ENCODE measurements around the gene LAMP5. TPM values are rescaled to one million over a fixed set of nuclear protein-coding genes. Genes with fewer than 3 reads are reported as not detected.

The LAMP5 gene
- total and polyA plus RNA-seq, 9 of the 15 experiments (the other 6 are each of a cell fraction or from before 2014, with no cell fraction given), result not detected

DNA sequence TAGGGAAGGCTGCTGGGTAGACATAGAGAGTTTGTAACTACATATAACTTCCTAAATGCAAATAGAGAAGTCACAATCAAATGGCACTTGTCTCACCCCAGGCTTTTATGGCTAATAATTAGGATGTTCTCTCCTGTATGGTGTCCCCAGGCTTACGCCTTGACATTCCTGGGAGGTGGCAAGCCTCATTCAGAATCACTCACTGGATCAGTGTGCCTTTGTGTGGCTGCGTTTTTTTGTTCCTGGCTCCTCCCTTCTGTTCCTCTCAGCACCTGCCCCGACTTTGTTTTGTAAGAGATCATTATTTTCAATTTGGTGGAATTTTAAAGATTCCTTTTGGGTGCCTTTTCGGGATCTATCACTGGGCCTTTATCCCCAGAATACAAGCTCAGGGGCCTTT lies 5.7 kb downstream of the LAMP5 start:
- Histone ChIP-seq H3K9me3 (replicated peaks; ENCODE audit: control insufficient read depth, insufficient read depth, low read depth, low read length) (no peaks in the 10 kb centered on the region), H2AFZ (ENCODE audit: low read depth, low read length) (no peak overlapping the region), H3K9me1 (ENCODE audit: control insufficient read depth, insufficient read depth, low read length) (no peaks in the 10 kb centered on the region), H3K4me1 (replicated peaks in 1 of 2; ENCODE audit: control insufficient read depth in 2 of 2, insufficient read depth in 2 of 2, low read length in 2 of 2) (no peaks in the 10 kb centered on the region), H3K9ac (ENCODE audit: insufficient read depth in 1 of 2, low read depth in 2 of 2, low read length in 2 of 2) (no peak overlapping the region), H3K27ac (ENCODE audit: extremely low read depth, low read depth, low read length) (no peak overlapping the region), H3K79me2 (ENCODE audit: control insufficient read depth, insufficient read depth, low read length) (no peaks in the 10 kb centered on the region), H3K4me2 (ENCODE audit: insufficient read depth, low read length) (no peak overlapping the region), H4K20me1 (replicated peaks; ENCODE audit: control insufficient read depth, insufficient read depth, low read length) (no peaks in the 10 kb centered on the region), H3K36me3 (ENCODE audit: control insufficient read depth, insufficient read depth, low read length) (no peaks in the 10 kb centered on the region), H3K27me3 (ENCODE audit: control insufficient read depth in 2 of 2, insufficient read depth in 2 of 2, low read length in 2 of 2) (no peaks in the 10 kb centered on the region; a peak in 1 of 5 replicates), H3K4me3 (no peak overlapping the region)
- ChIA-PET POLR2A (no interaction called here), CTCF (ENCODE audit: low intra/inter-chr PET ratio) (no interaction called here)
- BruUV-seq (replicated peaks), result no TSS peak
- FAIRE-seq, result no peak
- no peak for DNase-seq (ENCODE audit: extremely low read depth in 1 of 4, low spot score in 3 of 4)
- ATAC-seq, result no peak
- 0% methylated on average over 4 of the region's 4 CpGs for WGBS (ENCODE audit: insufficient coverage, low coverage, missing lambda C conversion rate)
- intact Hi-C loops (cut with micrococcal nuclease), result no loop called here
- in situ Hi-C loops (cut with MboI), result no loop called here
- no peak for TF ChIP-seq TGIF2 (CRISPR knock-in tag; IDR thresholded peaks at IDR 0.05)
- TF ChIP-seq, protein P1, sequence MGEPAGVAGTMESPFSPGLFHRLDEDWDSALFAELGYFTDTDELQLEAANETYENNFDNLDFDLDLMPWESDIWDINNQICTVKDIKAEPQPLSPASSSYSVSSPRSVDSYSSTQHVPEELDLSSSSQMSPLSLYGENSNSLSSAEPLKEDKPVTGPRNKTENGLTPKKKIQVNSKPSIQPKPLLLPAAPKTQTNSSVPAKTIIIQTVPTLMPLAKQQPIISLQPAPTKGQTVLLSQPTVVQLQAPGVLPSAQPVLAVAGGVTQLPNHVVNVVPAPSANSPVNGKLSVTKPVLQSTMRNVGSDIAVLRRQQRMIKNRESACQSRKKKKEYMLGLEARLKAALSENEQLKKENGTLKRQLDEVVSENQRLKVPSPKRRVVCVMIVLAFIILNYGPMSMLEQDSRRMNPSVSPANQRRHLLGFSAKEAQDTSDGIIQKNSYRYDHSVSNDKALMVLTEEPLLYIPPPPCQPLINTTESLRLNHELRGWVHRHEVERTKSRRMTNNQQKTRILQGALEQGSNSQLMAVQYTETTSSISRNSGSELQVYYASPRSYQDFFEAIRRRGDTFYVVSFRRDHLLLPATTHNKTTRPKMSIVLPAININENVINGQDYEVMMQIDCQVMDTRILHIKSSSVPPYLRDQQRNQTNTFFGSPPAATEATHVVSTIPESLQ (CRISPR knock-in tag; IDR thresholded peaks at IDR 0.05), result no peak
- TF ChIP-seq, protein P2, sequence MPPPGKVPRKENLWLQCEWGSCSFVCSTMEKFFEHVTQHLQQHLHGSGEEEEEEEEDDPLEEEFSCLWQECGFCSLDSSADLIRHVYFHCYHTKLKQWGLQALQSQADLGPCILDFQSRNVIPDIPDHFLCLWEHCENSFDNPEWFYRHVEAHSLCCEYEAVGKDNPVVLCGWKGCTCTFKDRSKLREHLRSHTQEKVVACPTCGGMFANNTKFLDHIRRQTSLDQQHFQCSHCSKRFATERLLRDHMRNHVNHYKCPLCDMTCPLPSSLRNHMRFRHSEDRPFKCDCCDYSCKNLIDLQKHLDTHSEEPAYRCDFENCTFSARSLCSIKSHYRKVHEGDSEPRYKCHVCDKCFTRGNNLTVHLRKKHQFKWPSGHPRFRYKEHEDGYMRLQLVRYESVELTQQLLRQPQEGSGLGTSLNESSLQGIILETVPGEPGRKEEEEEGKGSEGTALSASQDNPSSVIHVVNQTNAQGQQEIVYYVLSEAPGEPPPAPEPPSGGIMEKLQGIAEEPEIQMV (tag; conservative IDR thresholded peaks at IDR 0.05; ENCODE audit: low read depth), result no peak
- TF ChIP-seq ETV1 (tag; conservative IDR thresholded peaks at IDR 0.05; ENCODE audit: low read depth), result no peak
- no peak for TF ChIP-seq SAP30 (IDR thresholded peaks at IDR 0.05; ENCODE audit: borderline replicate concordance, insufficient read depth, low read depth, low read length, poor library complexity, severe bottlenecking)
- no peak for TF ChIP-seq ZNF347 (CRISPR knock-in tag; IDR thresholded peaks at IDR 0.05; ENCODE audit: low read depth)
- TF ChIP-seq, protein P3, sequence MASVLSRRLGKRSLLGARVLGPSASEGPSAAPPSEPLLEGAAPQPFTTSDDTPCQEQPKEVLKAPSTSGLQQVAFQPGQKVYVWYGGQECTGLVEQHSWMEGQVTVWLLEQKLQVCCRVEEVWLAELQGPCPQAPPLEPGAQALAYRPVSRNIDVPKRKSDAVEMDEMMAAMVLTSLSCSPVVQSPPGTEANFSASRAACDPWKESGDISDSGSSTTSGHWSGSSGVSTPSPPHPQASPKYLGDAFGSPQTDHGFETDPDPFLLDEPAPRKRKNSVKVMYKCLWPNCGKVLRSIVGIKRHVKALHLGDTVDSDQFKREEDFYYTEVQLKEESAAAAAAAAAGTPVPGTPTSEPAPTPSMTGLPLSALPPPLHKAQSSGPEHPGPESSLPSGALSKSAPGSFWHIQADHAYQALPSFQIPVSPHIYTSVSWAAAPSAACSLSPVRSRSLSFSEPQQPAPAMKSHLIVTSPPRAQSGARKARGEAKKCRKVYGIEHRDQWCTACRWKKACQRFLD (CRISPR knock-in tag; IDR thresholded peaks at IDR 0.05), result no peak
- TF ChIP-seq PHB (CRISPR knock-in tag; IDR thresholded peaks at IDR 0.05), result no peak
- TF ChIP-seq, protein P4, sequence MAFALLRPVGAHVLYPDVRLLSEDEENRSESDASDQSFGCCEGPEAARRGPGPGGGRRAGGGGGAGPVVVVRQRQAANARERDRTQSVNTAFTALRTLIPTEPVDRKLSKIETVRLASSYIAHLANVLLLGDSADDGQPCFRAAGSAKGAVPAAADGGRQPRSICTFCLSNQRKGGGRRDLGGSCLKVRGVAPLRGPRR (CRISPR knock-in tag; IDR thresholded peaks at IDR 0.05), result no peak
- no peak for TF ChIP-seq HNRNPUL1 (IDR thresholded peaks at IDR 0.05; ENCODE audit: low read length)
- TF ChIP-seq HNRNPL (IDR thresholded peaks at IDR 0.05; ENCODE audit: low read depth, low read length), result no peak
- no peak for TF ChIP-seq L3MBTL2 (IDR thresholded peaks at IDR 0.05)
- TF ChIP-seq ZFP36 (IDR thresholded peaks at IDR 0.05; ENCODE audit: low read depth, low read length, partially characterized antibody), result no peak
- TF ChIP-seq, protein P5, sequence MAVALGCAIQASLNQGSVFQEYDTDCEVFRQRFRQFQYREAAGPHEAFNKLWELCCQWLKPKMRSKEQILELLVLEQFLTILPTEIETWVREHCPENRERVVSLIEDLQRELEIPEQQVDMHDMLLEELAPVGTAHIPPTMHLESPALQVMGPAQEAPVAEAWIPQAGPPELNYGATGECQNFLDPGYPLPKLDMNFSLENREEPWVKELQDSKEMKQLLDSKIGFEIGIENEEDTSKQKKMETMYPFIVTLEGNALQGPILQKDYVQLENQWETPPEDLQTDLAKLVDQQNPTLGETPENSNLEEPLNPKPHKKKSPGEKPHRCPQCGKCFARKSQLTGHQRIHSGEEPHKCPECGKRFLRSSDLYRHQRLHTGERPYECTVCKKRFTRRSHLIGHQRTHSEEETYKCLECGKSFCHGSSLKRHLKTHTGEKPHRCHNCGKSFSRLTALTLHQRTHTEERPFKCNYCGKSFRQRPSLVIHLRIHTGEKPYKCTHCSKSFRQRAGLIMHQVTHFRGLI (CRISPR knock-in tag; IDR thresholded peaks at IDR 0.05), result no peak

Measured in K562 (cell line).